ENCODE results near the gene TTC28. TPM values are rescaled to one million over a fixed set of nuclear protein-coding genes. Genes with fewer than 3 reads are reported as not detected.

Gene TTC28
- total RNA-seq, 1 experiment from 2014 or later, result 0.12 TPM

GRCh38 chr22:28142361-28142961 lies 537.2 kb downstream of the TTC28 start:
- Histone ChIP-seq H2AFZ (ENCODE audit: low read depth, low read length, poor library complexity, severe bottlenecking) (no peak overlapping the region), H3K79me2 (ENCODE audit: insufficient read depth, low read length) (no peaks in the 10 kb centered on the region), H3K9me2 (ENCODE audit: insufficient read depth) (no peaks in the 10 kb centered on the region), H3K27ac (ENCODE audit: low read depth, low read length) (no peak overlapping the region), H3K4me3 (replicated peaks in 1 of 2; ENCODE audit: low read depth in 1 of 2, low read length in 2 of 2) (no peak overlapping the region), H4K20me1 (ENCODE audit: insufficient read depth) (no peaks in the 10 kb centered on the region), H3K27me3 (ENCODE audit: insufficient read depth, low read length) (peaks cover 97% of the 10 kb centered on the region), H3K4me1 (ENCODE audit: control insufficient read depth in 1 of 2, insufficient read depth in 2 of 2, low read length in 2 of 2) (no peaks in the 10 kb centered on the region), H3K9ac (ENCODE audit: low read length) (no peak overlapping the region), H3K4me2 (ENCODE audit: low read length) (no peak overlapping the region), H3K36me3 (ENCODE audit: control insufficient read depth in 1 of 2, insufficient read depth in 2 of 2, low read length in 2 of 2) (no peaks in the 10 kb centered on the region), H3K9me3 (ENCODE audit: control insufficient read depth in 1 of 2, insufficient read depth in 1 of 2, low read depth in 1 of 2, low read length in 2 of 2) (no peaks in the 10 kb centered on the region)
- RAD21 ChIA-PET (ENCODE audit: low non-redundant PET in 1 of 2, low total read pairs in 2 of 2, uncharacterized antibody in 2 of 2, unreplicated experiment in 2 of 2), result no interaction called here
- no peak for ATAC-seq
- POLR2A ChIA-PET, result no interaction called here
- intact Hi-C loops (cut with micrococcal nuclease), result no loop called here
- no TSS peak for BruUV-seq (replicated peaks)
- CTCF ChIA-PET, result no interaction called here
- no peak for DNase-seq (ENCODE audit: low read depth, low spot score)
- TF ChIP-seq ZNF274 (IDR thresholded peaks at IDR 0.05; ENCODE audit: low read depth, low read length) (no peak), FOSL1 (IDR thresholded peaks at IDR 0.05; ENCODE audit: low read depth) (no peak), EZH2phosphoT487 (IDR thresholded peaks at IDR 0.05; ENCODE audit: borderline replicate concordance) (no peak)
- TF ChIP-seq, protein P1, sequence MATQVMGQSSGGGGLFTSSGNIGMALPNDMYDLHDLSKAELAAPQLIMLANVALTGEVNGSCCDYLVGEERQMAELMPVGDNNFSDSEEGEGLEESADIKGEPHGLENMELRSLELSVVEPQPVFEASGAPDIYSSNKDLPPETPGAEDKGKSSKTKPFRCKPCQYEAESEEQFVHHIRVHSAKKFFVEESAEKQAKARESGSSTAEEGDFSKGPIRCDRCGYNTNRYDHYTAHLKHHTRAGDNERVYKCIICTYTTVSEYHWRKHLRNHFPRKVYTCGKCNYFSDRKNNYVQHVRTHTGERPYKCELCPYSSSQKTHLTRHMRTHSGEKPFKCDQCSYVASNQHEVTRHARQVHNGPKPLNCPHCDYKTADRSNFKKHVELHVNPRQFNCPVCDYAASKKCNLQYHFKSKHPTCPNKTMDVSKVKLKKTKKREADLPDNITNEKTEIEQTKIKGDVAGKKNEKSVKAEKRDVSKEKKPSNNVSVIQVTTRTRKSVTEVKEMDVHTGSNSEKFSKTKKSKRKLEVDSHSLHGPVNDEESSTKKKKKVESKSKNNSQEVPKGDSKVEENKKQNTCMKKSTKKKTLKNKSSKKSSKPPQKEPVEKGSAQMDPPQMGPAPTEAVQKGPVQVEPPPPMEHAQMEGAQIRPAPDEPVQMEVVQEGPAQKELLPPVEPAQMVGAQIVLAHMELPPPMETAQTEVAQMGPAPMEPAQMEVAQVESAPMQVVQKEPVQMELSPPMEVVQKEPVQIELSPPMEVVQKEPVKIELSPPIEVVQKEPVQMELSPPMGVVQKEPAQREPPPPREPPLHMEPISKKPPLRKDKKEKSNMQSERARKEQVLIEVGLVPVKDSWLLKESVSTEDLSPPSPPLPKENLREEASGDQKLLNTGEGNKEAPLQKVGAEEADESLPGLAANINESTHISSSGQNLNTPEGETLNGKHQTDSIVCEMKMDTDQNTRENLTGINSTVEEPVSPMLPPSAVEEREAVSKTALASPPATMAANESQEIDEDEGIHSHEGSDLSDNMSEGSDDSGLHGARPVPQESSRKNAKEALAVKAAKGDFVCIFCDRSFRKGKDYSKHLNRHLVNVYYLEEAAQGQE (IDR thresholded peaks at IDR 0.05; ENCODE audit: low read depth), result no peak

- ChIA-PET RAD21 (ENCODE audit: low non-redundant PET in 1 of 2, low total read pairs in 2 of 2, uncharacterized antibody in 2 of 2, unreplicated experiment in 2 of 2) (no interaction called here), CTCF (no interaction called here), POLR2A (no interaction called here)
- no peak overlapping the region for H3K4me3 ChIP-seq (replicated peaks in 1 of 2; ENCODE audit: low read depth in 1 of 2, low read length in 2 of 2)
- peaks cover 97% of the 10 kb centered on the region for H3K27me3 ChIP-seq (ENCODE audit: insufficient read depth, low read length)
- no peaks in the 10 kb centered on the region for H4K20me1 ChIP-seq (ENCODE audit: insufficient read depth)
- no peaks in the 10 kb centered on the region for H3K9me3 ChIP-seq (ENCODE audit: control insufficient read depth in 1 of 2, insufficient read depth in 1 of 2, low read depth in 1 of 2, low read length in 2 of 2)
- no peak overlapping the region for H3K27ac ChIP-seq (ENCODE audit: low read depth, low read length)
- H3K4me1 ChIP-seq (ENCODE audit: control insufficient read depth in 1 of 2, insufficient read depth in 2 of 2, low read length in 2 of 2), result no peaks in the 10 kb centered on the region
- no peak overlapping the region for H3K4me2 ChIP-seq (ENCODE audit: low read length)
- H3K9me2 ChIP-seq (ENCODE audit: insufficient read depth), result no peaks in the 10 kb centered on the region
- H3K79me2 ChIP-seq (ENCODE audit: insufficient read depth, low read length), result no peaks in the 10 kb centered on the region
- no peak overlapping the region for H2AFZ ChIP-seq (ENCODE audit: low read depth, low read length, poor library complexity, severe bottlenecking)
- H3K36me3 ChIP-seq (ENCODE audit: control insufficient read depth in 1 of 2, insufficient read depth in 2 of 2, low read length in 2 of 2), result no peaks in the 10 kb centered on the region
- DNase-seq (ENCODE audit: low read depth, low spot score) (no peak), ATAC-seq (no peak)
- no peak overlapping the region for H3K9ac ChIP-seq (ENCODE audit: low read length)
- intact Hi-C loops (cut with micrococcal nuclease), result no loop called here
- no TSS peak for BruUV-seq (replicated peaks)
- no peak for TF ChIP-seq JUND (IDR thresholded peaks at IDR 0.05)
- no peak for TF ChIP-seq SP1 (IDR thresholded peaks at IDR 0.05; ENCODE audit: low read depth)
- TF ChIP-seq EGR1 (IDR thresholded peaks at IDR 0.05; ENCODE audit: low read depth), result no peak
- TF ChIP-seq SIN3A (IDR thresholded peaks at IDR 0.05; ENCODE audit: low read depth), result no peak
- no peak for TF ChIP-seq EZH2phosphoT487 (IDR thresholded peaks at IDR 0.05; ENCODE audit: borderline replicate concordance)
- TF ChIP-seq, protein P1 (IDR thresholded peaks at IDR 0.05; ENCODE audit: low read depth), result no peak
- no peak for TF ChIP-seq ZNF274 (IDR thresholded peaks at IDR 0.05; ENCODE audit: low read depth, low read length)
- no peak for TF ChIP-seq ELF1 (IDR thresholded peaks at IDR 0.05; ENCODE audit: borderline replicate concordance, low read depth)
- no peak for TF ChIP-seq MAX (IDR thresholded peaks at IDR 0.05)
- no peak for TF ChIP-seq ATF3 (IDR thresholded peaks at IDR 0.05)
- TF ChIP-seq CEBPB (IDR thresholded peaks at IDR 0.05; ENCODE audit: low read depth), result no peak
- no peak for TF ChIP-seq POLR2AphosphoS5 (IDR thresholded peaks at IDR 0.05; ENCODE audit: low read depth, low read length)
Measured at GRCh38 chr22:28141614-28142013, 538.0 kb downstream of the TTC28 start.
